B cell (primary cell): Measurements from ENCODE around the gene VOPP1. TPM values are rescaled to one million over a fixed set of nuclear protein-coding genes. Genes with fewer than 3 reads are reported as not detected.
A peak's percentile ranks its signal among the peaks of the same experiment; 100 is the strongest.

Experiments
- ATAC-seq: fragments of 200-7000 bp; cut with Tn5 transposase; one replicate; pipeline ENCODE4 v1.10.0; 2021; ENCODE audit warnings: low read depth, mild to moderate bottlenecking, moderate number of reproducible peaks, moderate library complexity
- CTCF ChIA-PET: fragments of 350-600 bp; sonication (Branson Sonifier 250); formaldehyde crosslinking; loops from one replicate; lab custom pipeline; 2021; ENCODE audit warnings: antibody characterized with exemption, inconsistent platforms; lab: Charles Lee
- POLR2A ChIA-PET: fragments of 350-600 bp; sonication (Branson Sonifier 250); formaldehyde crosslinking; loops from one replicate; lab custom pipeline; 2021; ENCODE audit warnings: antibody characterized with exemption; lab: Charles Lee
- DNase-seq: peaks from one replicate; pipeline ENCODE4 v3.0.0; 2013
- H2AFZ ChIP-seq: 2 replicates; pipeline ENCODE4 v1.6.1; 2012; ENCODE audit warnings: mild to moderate bottlenecking, low read depth, low read length; ENCODE audit not compliant: insufficient read depth, poor library complexity, severe bottlenecking
- H3K27ac ChIP-seq, 2 donors: 1 replicate in 1 of 2; 2 replicates in 1 of 2; pipeline ENCODE4 v1.5.1; 2012 to 2013; ENCODE audit warnings: low read length in 2 of 2, mild to moderate bottlenecking in 2 of 2, moderate library complexity in 1 of 2
- H3K27me3 ChIP-seq, 4 experiments: fragments of 200-600 bp in 1 of 4; sonication (generic) in 1 of 4; replicated peaks in 1 of 4; 1 replicate in 2 of 4; 2 replicates in 2 of 4; pipeline versions ENCODE4 v1.6.1 to v1.7.0; 2013 to 2016; ENCODE audit warnings: low read length in 3 of 4, mild to moderate bottlenecking in 2 of 4, mixed read lengths in 1 of 4, moderate library complexity in 1 of 4; ENCODE audit not compliant: insufficient read depth in 4 of 4, control insufficient read depth in 3 of 4; ENCODE audit errors: control extremely low read depth in 1 of 4
- H3K36me3 ChIP-seq, 2 experiments: replicated peaks in 1 of 2; 1 replicate in 1 of 2; 2 replicates in 1 of 2; pipeline versions ENCODE4 v1.6.1 to v1.7.1; 2013; ENCODE audit warnings: low read length in 1 of 2; ENCODE audit not compliant: insufficient read depth in 2 of 2, control insufficient read depth in 1 of 2; ENCODE audit errors: control extremely low read depth in 1 of 2, extremely low read depth in 1 of 2
- H3K4me1 ChIP-seq, 2 donors: fragments of 200-600 bp in 1 of 2; sonication (generic) in 1 of 2; 1 replicate in 1 of 2; 2 replicates in 1 of 2; pipeline versions ENCODE4 v1.5.1 to v1.6.1; 2013 to 2017; ENCODE audit warnings: low read length in 2 of 2; ENCODE audit not compliant: control insufficient read depth in 2 of 2, insufficient read depth in 2 of 2
- H3K4me2 ChIP-seq: replicated peaks from 2 replicates; pipeline ENCODE3; 2012; ENCODE audit warnings: mild to moderate bottlenecking, low read depth, low read length; ENCODE audit not compliant: poor library complexity, severe bottlenecking
- H3K4me3 ChIP-seq, 5 experiments: fragments of 200-600 bp in 1 of 5; sonication (generic) in 1 of 5; 1 replicate in 3 of 5; 2 replicates in 2 of 5; pipeline versions ENCODE4 v1.5.1 to v1.7.0; 2011 to 2016; ENCODE audit warnings: low read length in 4 of 5, mild to moderate bottlenecking in 4 of 5, low read depth in 2 of 5, control low read depth in 1 of 5, moderate library complexity in 1 of 5; ENCODE audit not compliant: insufficient read depth in 1 of 5; ENCODE audit errors: control extremely low read depth in 1 of 5, extremely low read depth in 1 of 5
- H3K79me2 ChIP-seq: fragments of 200-600 bp; sonication (generic); one replicate; pipeline ENCODE4 v1.6.0; 2016; ENCODE audit warnings: low read length; ENCODE audit not compliant: control insufficient read depth, insufficient read depth
- H3K9ac ChIP-seq: fragments of 200-600 bp; sonication (generic); 2 replicates; pipeline ENCODE4 v1.6.1; 2017; ENCODE audit warnings: mild to moderate bottlenecking, low read length, moderate library complexity
- H3K9me3 ChIP-seq, 3 donors: one replicate each; pipeline versions ENCODE4 v1.6.1 to v1.7.1; 2013; ENCODE audit warnings: low read length in 2 of 3; ENCODE audit not compliant: control insufficient read depth in 2 of 3, insufficient read depth in 1 of 3; ENCODE audit errors: control extremely low read depth in 1 of 3
- H4K20me1 ChIP-seq: 2 replicates; pipeline ENCODE4 v1.6.0; 2012; ENCODE audit warnings: mild to moderate bottlenecking, low read length; ENCODE audit not compliant: insufficient read depth, control insufficient read depth, poor library complexity, severe bottlenecking
- H3K27ac Mint-ChIP-seq: one replicate; pipeline ENCODE4 v1.8.0; 2021; ENCODE audit warnings: mixed read lengths
- H3K27me3 Mint-ChIP-seq: one replicate; pipeline ENCODE4 v1.8.0; 2021; ENCODE audit warnings: mixed read lengths
- H3K4me1 Mint-ChIP-seq: one replicate; pipeline ENCODE4 v1.8.0; 2021; ENCODE audit warnings: mixed read lengths
- H3K4me3 Mint-ChIP-seq: one replicate; pipeline ENCODE4 v1.8.0; 2021; ENCODE audit warnings: mixed read lengths
- H3K9me3 Mint-ChIP-seq: one replicate; pipeline ENCODE4 v1.8.0; 2022; ENCODE audit warnings: mixed read lengths; ENCODE audit not compliant: insufficient read depth
- CTCF ChIP-seq: fragments of 200-600 bp; IDR thresholded peaks from one replicate; pipeline ENCODE4 v1.8.0; 2022; ENCODE audit warnings: antibody characterized with exemption, mild to moderate bottlenecking
- EZH2 ChIP-seq: IDR thresholded peaks from 2 replicates; pipeline ENCODE4 v1.6.1; 2012; ENCODE audit warnings: borderline replicate concordance, low read depth, mild to moderate bottlenecking, moderate library complexity, low read length; ENCODE audit not compliant: insufficient read depth, poor library complexity, severe bottlenecking
- WGBS: methylation state at CpG from one replicate; pipeline ENCODE4 v1.1.5; 2013; ENCODE audit warnings: missing lambda C conversion rate; ENCODE audit not compliant: insufficient coverage; 5-methylcytosine and 5-hydroxymethylcytosine counted together
- intact Hi-C: fragments of 100-400 bp; cut with micrococcal nuclease; formaldehyde crosslinking; loops from one replicate; pipeline ENCODE4 v1.10.0; 2022
- polyA plus RNA-seq: library from polyadenylated mRNA; depleted of rRNA; stranded (reverse); fragments of >200 nt; gene quantifications from 2 replicates; pipeline ENCODE4 v1.2.3, GENCODE V29; 2012
- total RNA-seq, 2 donors: library from RNA; stranded (reverse); fragments of 120-200 nt in 1 of 2; gene quantifications; 1 replicate in 1 of 2; 2 replicates in 1 of 2; pipeline versions ENCODE4 v1.2.3 to v1.2.4, GENCODE V29; 2013 to 2022

Gene VOPP1
- total and polyA plus RNA-seq, 2 donors (not counting 1 experiment from before 2014, with no cell fraction given): 53.2 to 256 TPM

GRCh38 chr7:55517191-55517633 is 55.1 kb downstream of the VOPP1 start:
- Histone ChIP-seq H3K36me3 (peaks cover 0 to 72% of the 10 kb centered on the region in 2 experiments), H4K20me1 (peaks cover 42% of the 10 kb centered on the region), H3K27ac (peak overlapping the region in 1 of 2 donors; percentile 8), H2AFZ (no peak overlapping the region), H3K9me3 (no peaks in the 10 kb centered on the region), H3K9ac (no peak overlapping the region), H3K79me2 (peaks cover 92% of the 10 kb centered on the region), H3K4me3 (no peak overlapping the region), H3K27me3 (no peaks in the 10 kb centered on the region), H3K4me1 (peaks cover 18 to 81% of the 10 kb centered on the region in 2 donors), H3K4me2 (peak overlapping the region; percentile 13)
- POLR2A ChIA-PET: interaction anchor here (9.1 kb wide), 1 partner anchor 16 kb away, joined by 60 read pairs; no protein-coding TSS in a partner anchor
- Mint-ChIP-seq H3K27me3 (no peaks in the 10 kb centered on the region), H3K4me3 (peak overlapping the region; percentile 44), H3K4me1 (peaks cover 87% of the 10 kb centered on the region), H3K9me3 (no peaks in the 10 kb centered on the region), H3K27ac (peak overlapping the region; percentile 86)
- peak; percentile 30 for DNase-seq
- TF ChIP-seq EZH2: no peak
- TF ChIP-seq CTCF: no peak
- CTCF ChIA-PET: interaction anchor here (1.1 to 1.5 kb wide), 5 partner anchors 9 to 54 kb away, joined by 3 to 4 read pairs (median 4); no protein-coding TSS in a partner anchor
- intact Hi-C loops: loop anchor here (2.0 kb wide), 1 partner anchor 16 kb away; no protein-coding TSS in a partner anchor
- ATAC-seq: peak; percentile 40
- WGBS: 67% methylated on average over 8 of the region's 12 CpGs

GRCh38 chr7:55516409-55516808 is 55.9 kb downstream of the VOPP1 start:
- no peaks in the 10 kb centered on the region for H3K9me3 Mint-ChIP-seq
- H3K27me3 Mint-ChIP-seq: no peaks in the 10 kb centered on the region
- peaks cover 85% of the 10 kb centered on the region for H3K4me1 Mint-ChIP-seq
- peak overlapping the region; percentile 65 for H3K4me3 Mint-ChIP-seq
- Histone ChIP-seq H3K9me3 (no peaks in the 10 kb centered on the region), H3K79me2 (peaks cover 92% of the 10 kb centered on the region), H3K9ac (no peak overlapping the region), H3K4me3 (no peak overlapping the region), H4K20me1 (peaks cover 34% of the 10 kb centered on the region), H3K4me2 (no peak overlapping the region), H3K27ac (peak overlapping the region; percentile 20 to 63), H3K4me1 (peaks cover 18 to 80% of the 10 kb centered on the region in 2 donors), H2AFZ (no peak overlapping the region), H3K36me3 (peaks cover 0 to 75% of the 10 kb centered on the region in 2 experiments), H3K27me3 (no peaks in the 10 kb centered on the region)
- intact Hi-C loops: loop anchor here (2.0 kb wide), 1 partner anchor 16 kb away; no protein-coding TSS in a partner anchor
- H3K27ac Mint-ChIP-seq: peak overlapping the region; percentile 61
- ATAC-seq: no peak
- ChIA-PET CTCF (interaction anchor here (0.7 to 1.5 kb wide), 8 partner anchors 8 to 76 kb away, joined by 3 to 5 read pairs (median 4); no protein-coding TSS in a partner anchor), POLR2A (interaction anchor here (2.0 to 9.1 kb wide), 2 partner anchors 16 to 57 kb away, joined by 5 to 60 read pairs; no protein-coding TSS in a partner anchor)
- DNase-seq: no peak
- no CpG with 5 or more reads among the region's 4 CpGs for WGBS
- no peak for TF ChIP-seq CTCF
- TF ChIP-seq EZH2: no peak
